ENCODE data around the gene TMPRSS3.
A peak's percentile ranks its signal among the peaks of the same experiment; 100 is the strongest.

The TMPRSS3 gene

DNA sequence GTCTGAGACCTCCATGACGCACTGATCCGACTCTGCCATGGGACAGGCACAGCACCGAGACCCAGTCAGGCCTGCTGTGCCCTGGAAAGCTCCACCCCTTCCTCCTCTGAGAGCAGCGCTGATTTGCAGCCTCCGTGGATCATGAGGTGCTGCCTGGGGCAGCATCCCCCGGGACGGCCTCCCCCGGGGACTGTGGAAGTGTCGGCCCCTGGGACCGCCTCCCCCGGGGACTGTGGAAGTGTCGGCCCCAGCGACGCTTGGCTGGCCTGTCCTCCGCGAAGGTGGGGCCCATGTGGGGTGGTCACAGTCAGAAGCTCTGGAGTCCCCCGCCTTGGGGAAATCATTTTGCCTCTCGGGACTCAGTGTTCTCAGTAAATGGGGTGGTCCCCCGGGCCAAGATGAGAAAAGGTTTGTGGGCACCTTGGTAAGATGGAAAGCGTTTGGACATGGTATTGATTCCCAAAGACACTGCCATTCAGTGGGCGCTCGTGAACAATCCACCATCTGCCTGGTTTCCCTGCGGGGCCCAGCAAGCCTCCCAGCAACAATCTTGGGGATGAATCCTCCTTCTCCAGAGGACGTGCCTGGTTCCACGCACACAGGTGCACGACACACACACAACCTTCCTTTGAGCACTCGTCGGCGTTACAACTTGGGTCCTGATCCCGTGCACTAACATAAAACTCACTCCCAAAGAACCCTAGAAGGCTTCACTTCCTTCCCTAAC, 48.1 kb downstream of the TMPRSS3 start:
- DNase-seq: no peak

DNA sequence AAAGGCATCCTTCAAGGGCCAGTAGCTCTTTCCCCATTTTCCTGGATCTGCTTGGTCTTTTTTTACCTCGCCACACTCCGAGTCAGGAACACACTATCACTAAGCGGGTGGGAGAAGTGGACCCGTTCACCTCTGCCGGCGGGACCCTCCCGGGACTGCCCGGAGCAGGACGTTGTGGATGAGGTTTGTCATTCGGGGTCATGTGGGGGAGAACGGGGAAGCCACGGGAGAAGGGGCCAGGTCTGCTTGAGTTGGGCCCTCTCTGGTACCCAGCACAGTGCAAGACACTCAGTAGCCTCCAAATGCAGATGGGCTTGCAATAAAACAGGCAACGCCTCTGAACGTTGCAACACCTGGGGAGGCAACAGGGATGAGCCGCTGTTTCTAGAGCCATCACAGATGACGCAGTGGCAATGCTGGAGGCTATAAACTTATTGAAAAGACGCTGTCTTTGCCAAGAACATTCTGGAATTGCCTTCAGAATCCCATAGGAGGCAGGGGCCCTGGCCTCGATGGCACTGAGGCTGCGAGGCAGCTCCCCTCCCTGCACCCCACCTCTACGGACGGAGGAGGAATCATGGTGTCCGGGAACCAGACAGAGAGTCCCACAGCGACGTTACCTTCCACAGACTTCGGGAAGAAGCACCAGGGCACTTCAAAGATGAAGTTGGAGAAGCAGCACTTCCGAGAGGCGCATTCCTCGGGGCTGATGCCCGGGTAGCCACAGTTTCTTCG, 48.8 kb downstream of the TMPRSS3 start:
- no peak for DNase-seq

DNA sequence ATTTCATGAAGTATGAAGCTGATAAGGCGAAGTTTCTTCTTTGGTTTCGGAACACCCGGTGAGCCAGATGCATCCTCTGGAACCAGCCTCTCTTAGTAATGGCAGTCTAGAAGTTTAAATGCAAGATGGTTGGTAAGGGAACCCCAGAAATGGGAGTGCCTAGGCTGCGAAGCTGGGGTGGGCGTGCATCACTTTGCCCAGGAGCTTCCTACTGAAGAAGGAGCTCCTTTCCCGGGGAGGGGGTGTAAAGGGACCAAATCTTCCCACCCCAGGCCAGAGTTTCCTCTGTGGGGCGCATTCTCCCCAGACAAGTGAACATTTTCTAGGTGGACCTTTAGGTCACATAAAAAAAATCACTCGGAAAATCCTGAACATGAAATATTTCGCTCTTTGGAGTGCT, 49.4 kb downstream of the TMPRSS3 start:
- DNase-seq: no peak

DNA sequence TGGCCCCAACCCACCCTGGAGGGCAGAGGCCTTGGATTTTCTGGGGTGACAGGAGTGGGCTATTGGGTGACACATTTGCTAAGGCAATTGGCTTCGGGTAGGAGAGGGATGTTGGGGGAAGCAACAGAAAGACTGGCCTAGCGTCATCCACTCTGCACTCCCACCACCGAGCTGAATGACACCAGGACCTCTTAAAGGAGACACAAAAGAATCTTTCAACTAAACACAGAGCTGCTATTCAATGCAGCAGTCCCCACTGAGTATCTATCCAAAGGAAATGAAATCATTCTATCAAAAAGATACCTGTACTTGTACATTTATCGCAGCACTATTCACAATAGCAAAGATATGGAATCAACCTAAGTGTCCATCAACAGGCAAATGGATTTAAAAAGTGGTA, 51.2 kb downstream of the TMPRSS3 start:
- DNase-seq: no peak

DNA sequence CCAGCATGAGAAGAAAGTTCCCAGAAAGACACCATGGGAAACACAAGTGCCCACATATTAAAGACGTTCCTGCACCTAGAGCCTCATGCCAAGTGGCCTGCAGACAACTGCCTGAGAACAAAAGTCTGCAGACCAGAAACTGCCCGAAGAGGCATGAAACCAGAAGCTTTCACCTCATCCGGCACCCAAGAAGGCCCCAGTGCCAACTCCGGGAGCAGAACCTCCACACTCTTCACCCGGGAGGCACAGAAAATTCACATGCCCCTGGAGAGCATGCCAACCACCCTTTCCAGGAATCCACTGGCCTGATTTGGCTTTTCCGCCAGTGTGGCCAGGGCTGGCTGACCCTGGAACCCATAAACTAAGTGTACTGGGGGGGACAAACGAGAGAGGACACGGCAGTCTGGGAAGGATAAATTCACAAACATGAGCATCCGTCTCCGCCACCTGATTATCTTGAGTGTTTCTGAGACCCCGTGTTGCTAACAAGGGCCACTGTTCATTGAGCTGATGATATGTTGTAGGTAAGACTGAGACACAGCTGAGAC, 51.8 kb downstream of the TMPRSS3 start:
- no peak for DNase-seq

DNA sequence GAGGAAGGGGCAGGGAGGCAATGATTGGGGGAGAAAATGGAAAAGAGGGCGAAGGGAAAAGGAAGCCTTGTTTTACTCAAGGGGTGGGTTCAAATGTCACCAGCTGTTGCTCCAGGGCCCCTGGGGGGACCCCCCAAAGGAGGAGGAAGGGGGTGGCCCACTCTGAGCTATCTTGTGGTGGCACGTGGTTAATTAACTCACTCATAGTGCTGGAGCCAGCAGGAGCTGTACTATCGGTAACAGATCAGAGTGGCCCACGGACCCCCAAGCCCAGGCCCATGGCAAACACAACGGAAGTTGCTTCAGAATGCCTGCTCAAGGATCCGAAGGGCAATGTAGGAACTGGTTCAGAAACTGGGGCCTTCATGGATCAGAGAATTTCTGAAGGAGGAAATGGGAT, 52.3 kb downstream of the TMPRSS3 start:
- DNase-seq: no peak

DNA sequence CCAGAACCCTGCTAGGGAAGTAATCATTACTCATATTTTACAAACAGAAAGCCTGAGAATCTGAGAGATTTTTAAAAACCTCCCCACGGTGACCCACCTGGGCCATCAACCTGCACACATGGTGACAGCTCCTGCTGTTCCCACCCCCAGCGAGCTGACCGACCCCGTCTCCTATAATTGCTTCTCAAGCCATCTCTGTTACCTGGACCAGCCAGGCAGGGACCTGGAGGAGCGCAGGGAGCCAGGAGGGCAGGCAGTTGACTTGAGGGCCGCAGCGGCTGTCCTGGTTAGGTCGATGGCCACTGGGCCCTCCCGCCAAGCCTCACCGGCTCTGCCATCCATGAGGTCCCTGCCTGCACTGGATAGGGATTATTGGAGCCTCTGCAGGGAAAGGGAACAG, 52.8 kb downstream of the TMPRSS3 start:
- DNase-seq: no peak

DNA sequence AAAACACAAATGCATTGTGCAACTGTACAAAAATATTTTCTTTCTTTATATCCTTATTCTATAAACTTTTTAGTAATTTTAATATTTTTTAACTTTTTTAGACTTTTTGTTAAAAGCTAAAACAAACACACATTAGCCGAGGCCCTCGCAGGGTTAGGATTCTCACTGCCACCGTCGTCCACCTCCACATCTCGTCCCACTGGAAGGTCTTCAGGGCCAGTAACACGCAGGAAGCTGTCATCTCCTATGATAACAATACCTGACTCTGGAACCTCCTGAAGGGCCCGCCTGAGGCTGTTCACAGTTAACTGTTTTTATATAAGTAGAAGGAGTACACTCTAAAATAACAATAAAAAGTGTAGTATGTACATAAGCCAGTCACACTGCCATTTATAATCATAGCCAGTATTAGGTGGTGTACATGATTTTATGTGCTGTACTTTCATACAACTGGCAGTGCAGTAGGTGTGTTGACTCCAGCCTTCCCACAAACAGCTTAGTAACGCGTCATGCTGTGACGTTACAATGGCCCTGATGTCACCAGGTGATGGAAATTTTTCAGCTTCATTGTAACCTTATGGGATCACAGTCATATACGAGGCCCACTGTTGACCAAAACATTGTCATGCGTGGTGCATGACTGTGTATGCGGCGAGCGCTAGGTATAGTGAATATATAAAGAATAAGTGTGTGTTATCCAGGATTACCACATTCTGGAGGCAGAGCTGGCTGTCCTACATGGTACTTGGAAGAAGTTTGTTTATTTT, 53.9 kb downstream of the TMPRSS3 start:
- no peak for DNase-seq

DNA sequence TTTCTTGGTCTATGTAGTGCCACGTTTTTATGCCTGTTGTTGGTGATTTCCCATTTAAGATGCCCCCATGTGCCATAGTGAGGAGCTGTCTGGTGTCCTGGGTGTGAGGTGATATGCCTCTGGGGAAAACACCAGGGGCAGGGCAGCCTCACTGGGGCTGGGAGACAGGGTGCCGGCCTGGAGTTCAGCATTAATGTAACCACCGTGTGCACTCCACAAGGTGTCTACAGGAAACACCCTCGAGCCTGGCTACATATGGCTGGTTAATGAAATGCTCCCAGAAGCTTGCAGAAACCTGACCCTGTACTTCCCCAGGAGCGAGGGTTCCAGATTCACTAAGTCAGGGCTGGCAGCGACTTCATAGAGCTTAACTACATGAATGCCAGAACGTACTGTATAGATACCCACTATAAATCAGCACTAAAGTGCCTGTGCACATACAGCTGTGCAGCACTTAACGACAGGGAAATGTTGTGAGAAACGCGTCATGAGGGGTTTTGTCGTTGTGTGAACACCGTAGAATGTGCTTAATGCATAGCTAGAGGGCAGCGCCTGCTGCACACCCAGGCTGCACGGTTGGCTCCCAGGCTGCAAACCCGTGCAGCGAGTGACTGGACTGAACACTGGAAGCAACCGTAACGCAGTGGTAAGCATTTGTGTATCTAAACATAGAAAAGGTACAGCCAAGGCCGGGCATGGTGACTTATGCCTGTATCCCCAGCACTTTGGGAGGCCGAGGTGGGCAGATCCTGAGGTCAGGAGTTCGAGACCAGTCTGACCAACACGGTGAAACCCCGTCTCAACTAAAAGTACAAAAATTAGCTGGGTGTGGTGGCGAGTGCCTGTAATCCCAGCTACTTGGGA, 55.4 kb downstream of the TMPRSS3 start:
- DNase-seq: no peak

DNA sequence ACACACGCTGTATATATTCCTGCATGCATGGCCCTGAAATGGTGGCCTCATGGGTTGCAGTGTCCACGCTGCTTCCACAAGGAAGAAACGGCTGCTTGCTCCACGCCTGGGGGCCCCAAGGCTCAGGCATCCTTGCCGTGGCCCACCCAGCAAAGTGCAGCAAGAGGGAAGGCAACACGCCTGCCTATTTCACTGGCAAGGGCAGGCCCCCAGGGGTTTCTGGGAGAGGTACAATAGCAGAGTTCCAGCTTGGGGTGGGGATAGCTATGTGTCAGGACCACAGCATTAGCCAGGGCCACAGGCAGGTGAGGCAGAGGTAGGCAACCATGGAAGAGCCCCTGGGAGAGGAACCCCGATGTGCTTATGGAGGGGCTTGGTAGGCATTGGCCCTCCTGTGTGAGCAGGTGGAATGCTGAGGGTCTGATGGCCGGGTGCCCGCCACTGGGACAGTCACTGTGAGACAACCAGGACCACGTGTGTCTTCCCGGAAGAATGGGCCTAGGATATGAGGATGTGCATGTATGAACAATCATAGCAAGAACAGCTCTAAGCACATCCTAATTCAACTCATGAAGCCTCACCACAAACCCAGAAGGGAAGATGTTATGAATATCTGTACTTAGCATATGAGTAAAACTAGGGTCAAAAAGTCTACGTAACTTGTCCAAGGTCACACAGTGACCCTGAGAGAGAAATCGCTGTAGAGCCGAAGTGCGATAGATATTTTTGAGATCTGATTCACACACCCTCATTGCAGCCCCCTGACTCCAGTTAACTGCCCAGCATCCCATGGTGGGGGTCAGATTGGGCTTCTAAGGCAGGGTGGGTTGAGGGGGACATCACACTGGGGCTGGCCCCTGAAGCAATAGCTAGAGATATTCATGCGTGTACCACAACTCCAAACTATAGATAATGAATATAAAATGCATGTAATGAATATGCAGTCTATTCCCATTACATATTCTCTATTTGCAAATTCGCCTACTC, 56.8 kb downstream of the TMPRSS3 start:
- no peak for DNase-seq

DNA sequence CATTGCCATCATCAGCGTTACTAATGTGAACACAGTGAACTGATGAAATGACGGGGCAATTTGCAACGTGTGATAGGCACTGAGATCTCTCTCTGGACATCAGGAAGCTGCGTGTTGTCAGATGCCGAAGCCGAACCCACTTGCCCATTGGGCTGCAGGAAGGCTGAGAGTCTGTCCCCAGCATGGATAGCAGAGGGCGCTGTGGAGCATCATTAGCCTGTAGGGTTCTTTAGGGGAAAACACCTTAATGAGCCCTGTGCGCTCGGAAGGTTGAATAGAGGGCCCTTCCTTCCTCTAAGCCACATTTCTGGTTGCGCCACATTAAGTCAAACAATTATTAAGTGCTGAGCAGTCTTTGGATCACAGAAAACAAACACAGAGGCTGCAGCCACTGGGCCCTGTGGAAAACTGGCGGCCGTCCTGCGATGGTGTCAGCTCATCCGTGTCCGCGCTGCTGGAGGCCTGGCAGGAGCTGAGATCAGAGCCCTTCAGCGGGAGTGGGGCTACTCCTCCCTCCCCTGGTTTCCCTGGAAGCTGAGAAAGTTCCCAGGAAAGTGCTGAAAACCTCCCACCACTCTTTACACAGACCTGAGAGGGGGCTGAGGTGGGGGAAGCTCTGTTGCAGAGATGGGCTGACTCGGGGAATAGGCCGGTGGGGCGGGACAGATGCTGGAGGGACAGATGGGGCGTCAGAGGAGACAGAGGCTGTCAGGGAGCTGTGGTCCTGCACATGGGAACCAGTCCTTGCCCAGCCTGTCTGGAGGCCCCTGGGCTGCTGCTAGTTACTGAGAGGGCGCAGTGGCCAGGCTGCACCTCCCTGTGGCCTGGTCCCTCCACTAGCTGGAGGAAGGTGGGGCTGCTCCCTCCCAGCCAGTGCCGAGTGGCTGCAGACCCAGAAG, 57.8 kb downstream of the TMPRSS3 start:
- peak; percentile 81 for DNase-seq

DNA sequence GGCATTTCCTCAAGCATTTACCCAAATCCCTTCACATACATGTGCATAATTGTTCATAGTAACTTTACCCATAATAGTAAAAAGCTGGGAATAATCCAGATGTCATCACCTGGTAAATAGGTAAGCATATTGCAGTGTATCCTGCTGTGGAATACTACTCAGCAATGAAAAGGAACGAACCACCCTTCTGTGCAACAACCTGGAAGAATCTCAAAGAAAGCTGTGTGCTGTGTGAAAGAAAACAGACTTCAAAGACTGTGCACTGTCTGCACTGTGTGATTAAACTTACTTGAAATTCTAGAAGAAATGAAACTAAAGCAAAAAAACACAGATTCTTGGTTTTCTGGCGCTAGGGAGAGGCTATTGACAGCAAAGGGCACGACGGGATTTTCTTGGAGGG, 58.6 kb downstream of the TMPRSS3 start:
- no peak for DNase-seq

DNA sequence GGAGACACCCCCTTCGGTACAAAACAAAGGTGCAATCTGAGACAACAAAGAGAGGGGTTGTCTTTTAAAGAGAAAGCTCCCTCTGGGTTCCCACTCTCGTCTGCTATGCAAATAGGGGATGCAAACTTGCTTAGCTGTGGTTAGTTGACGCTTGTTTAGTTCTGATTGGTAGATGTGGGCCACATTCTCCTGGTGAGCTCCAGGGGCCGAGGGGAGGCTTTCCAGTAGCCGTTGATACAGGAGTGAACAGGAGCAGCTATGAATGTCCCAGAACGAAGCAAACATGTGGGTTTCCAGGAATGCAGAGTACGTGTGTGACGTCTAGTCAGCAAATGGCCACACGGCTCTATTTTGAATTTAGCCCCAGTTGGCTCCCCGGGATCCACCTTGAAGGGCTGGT, 59.8 kb downstream of the TMPRSS3 start:
- no peak for DNase-seq

DNA sequence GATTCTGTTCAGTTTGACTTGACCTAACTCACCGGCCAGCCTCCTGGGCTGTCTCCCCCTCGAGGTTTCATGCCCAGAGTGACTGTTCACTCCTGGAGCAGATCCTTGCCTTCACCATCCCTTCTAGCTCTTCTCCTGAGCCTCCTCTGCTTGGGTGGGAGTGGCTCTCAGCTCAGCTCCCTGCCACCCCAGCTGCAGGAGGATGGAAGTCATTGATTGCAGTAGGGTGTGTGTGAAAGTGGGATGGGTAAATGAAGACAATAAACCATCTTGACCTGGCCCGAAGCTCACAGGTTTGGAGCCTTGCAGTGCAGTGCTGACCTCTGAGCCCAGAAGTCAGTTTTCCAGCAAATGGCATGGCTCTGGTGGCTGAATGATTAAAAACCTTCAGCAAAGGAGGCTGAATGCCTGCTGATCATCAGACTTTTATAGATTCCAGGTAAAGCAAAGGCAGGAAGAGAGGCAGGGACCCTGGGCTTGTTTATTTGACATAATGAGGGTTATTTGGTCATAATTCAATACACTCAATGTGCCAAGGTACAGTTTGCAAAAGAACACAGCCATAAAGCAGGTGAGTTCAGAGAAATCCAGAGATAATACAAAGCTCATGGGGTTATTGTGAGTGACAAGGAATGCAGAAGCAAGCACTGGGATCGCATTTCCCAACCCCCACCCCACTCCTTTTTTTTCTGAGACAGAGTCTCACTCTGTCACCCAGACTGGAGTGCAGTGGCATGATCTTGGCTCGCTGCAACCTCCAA, 63.1 kb downstream of the TMPRSS3 start:
- DNase-seq: no peak

DNA sequence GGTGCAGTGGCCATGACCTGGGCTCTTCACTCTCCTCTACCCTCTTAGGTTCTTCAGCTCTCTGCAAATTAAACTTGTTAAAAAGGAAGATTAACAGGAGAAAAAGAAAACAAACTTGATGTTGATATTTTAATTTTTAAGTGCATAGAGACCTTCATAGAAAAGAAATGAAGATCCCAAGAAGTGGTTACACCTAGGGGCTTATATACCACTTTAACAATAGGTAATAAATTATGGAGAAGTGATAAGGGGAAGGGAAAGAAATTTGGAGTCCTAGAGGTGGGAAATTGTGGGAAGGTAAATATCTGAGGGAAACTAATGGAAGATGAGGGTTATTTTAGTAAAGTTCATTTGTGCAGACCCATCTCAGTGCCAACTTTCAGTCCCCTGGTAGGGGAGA, 64.2 kb downstream of the TMPRSS3 start:
- no peak for DNase-seq

DNA sequence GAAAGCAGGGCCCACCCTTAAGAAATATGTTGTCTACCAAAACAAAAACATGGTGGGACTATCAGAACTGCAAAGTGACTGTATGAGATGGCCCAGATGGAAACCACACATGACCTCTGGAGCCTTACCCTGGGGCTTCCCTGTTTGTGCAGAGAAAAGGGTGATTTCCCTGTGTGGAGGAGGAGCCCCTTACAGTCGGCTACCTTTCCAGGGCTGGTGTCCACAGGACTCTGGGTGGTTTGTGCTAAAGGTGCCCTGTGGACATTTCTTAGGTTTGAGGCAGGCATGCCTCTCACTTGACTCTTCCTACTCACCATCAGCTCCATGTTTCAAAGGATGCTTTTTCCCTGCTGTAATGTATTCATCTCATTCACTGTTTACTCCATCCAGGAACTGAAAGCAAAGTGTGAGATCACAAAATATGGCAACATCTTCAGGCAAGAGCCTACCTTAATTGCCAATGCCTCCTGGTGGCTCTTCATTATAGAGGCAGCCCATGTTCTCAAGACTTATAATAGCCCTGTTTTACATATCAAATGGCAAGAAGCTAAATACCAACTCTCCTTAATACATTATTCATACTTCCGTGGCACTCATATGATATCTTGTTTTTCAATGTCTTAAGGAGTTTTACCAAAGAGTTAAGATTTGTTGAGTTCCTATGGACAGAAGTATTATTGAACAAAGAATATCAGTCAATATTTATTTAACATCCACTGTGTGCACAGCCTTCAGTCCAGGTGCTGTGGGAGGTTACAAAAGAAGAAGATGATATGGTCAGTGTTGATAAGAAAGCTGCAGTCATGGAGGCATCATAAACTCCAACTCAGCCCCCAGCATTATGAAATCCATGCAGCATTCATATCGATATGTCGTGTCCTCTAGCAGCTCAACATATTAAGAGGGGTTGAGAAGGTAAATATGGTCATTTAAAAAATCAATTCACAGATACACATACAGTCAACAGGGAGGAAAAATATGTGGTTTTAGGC, 65.2 kb downstream of the TMPRSS3 start:
- no peak for DNase-seq

DNA sequence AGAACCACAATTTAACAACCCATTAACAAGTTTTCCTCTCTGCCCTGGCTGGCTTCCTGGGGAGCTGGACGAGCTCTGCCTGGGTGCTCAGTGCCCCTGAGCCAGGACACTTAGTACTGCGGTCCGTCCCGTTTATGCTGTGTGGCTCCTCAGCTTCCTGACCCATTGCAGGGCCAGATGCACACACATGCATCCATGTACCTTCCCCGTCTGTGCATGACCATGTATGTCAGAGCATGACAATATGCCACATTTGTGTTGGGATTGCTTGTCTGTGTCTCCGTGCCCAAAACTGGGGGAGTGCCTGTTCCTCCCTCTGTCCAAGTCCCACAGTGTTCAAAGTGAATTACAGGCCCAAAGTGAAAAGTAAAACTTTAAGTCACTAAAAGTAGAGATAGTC, 71.0 kb downstream of the TMPRSS3 start:
- DNase-seq: no peak
